HepG2 (cell line): ENCODE measurements around the gene PRKCE. TPM values are rescaled to one million over a fixed set of nuclear protein-coding genes. Genes with fewer than 3 reads are reported as not detected.
A peak's percentile ranks its signal among the peaks of the same experiment; 100 is the strongest.

Experiments used
- ATAC-seq: fragments of 200-7000 bp; cut with Tn5 transposase; 3 replicates; pipeline ENCODE4 v1.9.1; 2020; ENCODE audit warnings: mild to moderate bottlenecking, moderate library complexity
- BruUV-seq: library from RNA; stranded (reverse); fragments of 400-500 nt; replicated peaks from 2 replicates; lab custom pipeline; 2021; lab: Mats Ljungman, UMichigan
- CTCF ChIA-PET: fragments of 300-600 bp; formaldehyde crosslinking; extraction: SDS; loops from one replicate; lab custom pipeline; 2021; ENCODE audit warnings: low total read pairs, inconsistent platforms, low intra/inter-chr PET ratio; lab: Yijun Ruan, JAX
- POLR2A ChIA-PET: fragments of 350-600 bp; sonication (Branson Sonifier 250); formaldehyde crosslinking; loops from one replicate; lab custom pipeline; 2020; ENCODE audit warnings: antibody characterized with exemption, inconsistent platforms; lab: Yijun Ruan, JAX
- DNase-seq: peaks from one replicate; pipeline ENCODE4 v3.0.0-alpha.2; 2015; ENCODE audit warnings: low spot score
- FAIRE-seq: peaks from 3 replicates; lab custom pipeline; 2011; peaks lifted over from hg19 to GRCh38; lab: Jason Lieb, UNC
- H2AFZ ChIP-seq: one replicate; pipeline ENCODE4 v1.6.1; 2011; ENCODE audit warnings: low read length, inconsistent platforms
- H3K27ac ChIP-seq: fragments of 300-600 bp; 3 replicates; pipeline ENCODE4 v1.8.0; 2011; ENCODE audit warnings: mixed run types, mild to moderate bottlenecking, mixed read lengths, low read length, inconsistent platforms; ENCODE audit not compliant: insufficient read depth; ENCODE audit errors: extremely low read length
- H3K27me3 ChIP-seq, 2 experiments: fragments of 200-600 bp in 1 of 2; 2 replicates in 1 of 2; 3 replicates in 1 of 2; pipeline versions ENCODE4 v1.6.0 to v1.8.0; 2011; ENCODE audit warnings: low read length in 2 of 2, mild to moderate bottlenecking in 2 of 2, moderate library complexity in 2 of 2, inconsistent platforms in 1 of 2; ENCODE audit not compliant: insufficient read depth in 2 of 2, control insufficient read depth in 1 of 2
- H3K36me3 ChIP-seq, 2 experiments: fragments of 200-600 bp in 1 of 2; replicated peaks in 1 of 2; 2 replicates in 1 of 2; 3 replicates in 1 of 2; pipeline versions ENCODE4 v1.5.1 to v1.8.0; 2011; ENCODE audit warnings: low read length in 2 of 2, inconsistent platforms in 1 of 2; ENCODE audit not compliant: insufficient read depth in 2 of 2, control insufficient read depth in 1 of 2
- H3K4me1 ChIP-seq: 2 replicates; pipeline ENCODE4 v1.5.1; 2012; ENCODE audit warnings: low read length, inconsistent platforms; ENCODE audit not compliant: insufficient read depth
- H3K4me2 ChIP-seq: 2 replicates; pipeline ENCODE4 v1.6.0; 2011; ENCODE audit warnings: low read depth, low read length, inconsistent platforms
- H3K4me3 ChIP-seq, 3 experiments: fragments of 200-600 bp in 1 of 3; sonication (generic), shearing (Covaris generic) in 1 of 3; replicated peaks in 1 of 3; 2 replicates each; pipeline ENCODE4 v1.5.1; 2011 to 2016; ENCODE audit warnings: low read length in 3 of 3, inconsistent platforms in 2 of 3, low read depth in 2 of 3, mild to moderate bottlenecking in 2 of 3, control low read depth in 1 of 3, mixed read lengths in 1 of 3; ENCODE audit not compliant: insufficient read depth in 1 of 3
- H3K79me2 ChIP-seq: one replicate; pipeline ENCODE4 v1.6.1; 2011; ENCODE audit warnings: low read length, inconsistent platforms; ENCODE audit not compliant: insufficient read depth
- H3K9ac ChIP-seq: 2 replicates; pipeline ENCODE4 v1.6.0; 2011; ENCODE audit warnings: mild to moderate bottlenecking, low read depth, low read length, inconsistent platforms; ENCODE audit not compliant: insufficient read depth
- H3K9me3 ChIP-seq: 2 replicates; pipeline ENCODE4 v1.5.1; 2012; ENCODE audit warnings: mild to moderate bottlenecking, low read length
- H4K20me1 ChIP-seq: 2 replicates; pipeline ENCODE4 v1.6.0; 2011; ENCODE audit warnings: inconsistent platforms, mild to moderate bottlenecking, low read length, moderate library complexity; ENCODE audit not compliant: insufficient read depth
- AKAP8 ChIP-seq: sonication (generic); formaldehyde crosslinking; IDR thresholded peaks from 2 replicates; pipeline ENCODE4 v1.5.1; 2020; ENCODE audit warnings: mild to moderate bottlenecking, missing genetic modification reagents
- CTCF ChIP-seq: sonication (generic); formaldehyde crosslinking; IDR thresholded peaks from 2 replicates; pipeline ENCODE4 v1.5.0; 2020; ENCODE audit warnings: mild to moderate bottlenecking, missing genetic modification reagents, moderate library complexity
- TEAD3 ChIP-seq: optimal IDR thresholded peaks from 2 replicates; pipeline ENCODE3; 2016; ENCODE audit warnings: borderline replicate concordance
- WGBS: methylation state at CpG from one replicate; pipeline ENCODE4 v1.1.6; 2017; ENCODE audit warnings: low lambda C conversion rate; 5-methylcytosine and 5-hydroxymethylcytosine counted together
- in situ Hi-C: cut with HindIII; loops from 2 replicates; pipeline ENCODE4 v1.10.0; 2017; ENCODE audit warnings: low pct_unique_long_range_greater_than_20kb; ENCODE audit not compliant: extremely low pct_ligation_motif_present
- intact Hi-C: fragments of 100-400 bp; cut with micrococcal nuclease; formaldehyde crosslinking; loops from one replicate; pipeline ENCODE4 v1.10.0; 2022; ENCODE audit not compliant: unreplicated experiment
- polyA plus RNA-seq, 8 experiments: library from polyadenylated mRNA; depleted of rRNA in 3 of 8; stranded (reverse) in 7 of 8; unstranded in 1 of 8; fragments of >200 nt; fragmentation: Illumina TruSeq in 4 of 8; extraction: Trizol in 4 of 8; gene quantifications; 2 replicates each; pipeline versions ENCODE4 v1.2.1 to v1.2.3, GENCODE V29; 2011 to 2016; ENCODE audit warnings: low read depth in 4 of 8, missing spikeins in 1 of 8, mixed read lengths in 1 of 8; ENCODE audit not compliant: insufficient read depth in 1 of 8
- total RNA-seq, 5 experiments: library from RNA; depleted of rRNA; stranded (reverse); fragments of >200 nt; fragmentation: Illumina TruSeq; extraction: Trizol; gene quantifications; 2 replicates each; pipeline ENCODE4 v1.2.3, GENCODE V29; 2016; ENCODE audit warnings: low read depth in 1 of 5

The PRKCE gene
- total and polyA plus RNA-seq, 2 of the 13 experiments (the other 11 are each of a cell fraction or from before 2014, with no cell fraction given): 1.0 to 3.9 TPM

GRCh38 chr2:45879406-45879805 is 227.9 kb downstream of the PRKCE start:
- H3K36me3 ChIP-seq: no peaks in the 10 kb centered on the region

GRCh38 chr2:45879936-45880335 is 228.5 kb downstream of the PRKCE start:
- Histone ChIP-seq H3K4me1 (no peaks in the 10 kb centered on the region), H3K79me2 (no peaks in the 10 kb centered on the region), H3K9ac (no peak overlapping the region), H3K36me3 (no peaks in the 10 kb centered on the region), H2AFZ (no peak overlapping the region), H3K4me3 (no peak overlapping the region), H3K27me3 (no peaks in the 10 kb centered on the region), H3K9me3 (no peaks in the 10 kb centered on the region), H4K20me1 (no peaks in the 10 kb centered on the region), H3K27ac (no peak overlapping the region), H3K4me2 (no peak overlapping the region)
- intact Hi-C loops: no loop called here
- ATAC-seq: no peak
- CTCF ChIA-PET: no interaction called here
- no TSS peak for BruUV-seq
- POLR2A ChIA-PET: no interaction called here
- no peak for TF ChIP-seq AKAP8 (CRISPR knock-in tag)
- no peak for DNase-seq
- WGBS: 92% methylated on average over 2 of the region's 2 CpGs
- no peak for FAIRE-seq
- in situ Hi-C loops: no loop called here

More at GRCh38 chr2:45879406-45879805, 227.9 kb downstream of the PRKCE start:
- Histone ChIP-seq H2AFZ (no peak overlapping the region), H3K9ac (no peak overlapping the region), H3K27me3 (no peaks in the 10 kb centered on the region), H3K4me1 (no peaks in the 10 kb centered on the region), H3K27ac (no peak overlapping the region), H3K79me2 (no peaks in the 10 kb centered on the region), H3K4me2 (no peak overlapping the region), H3K9me3 (no peaks in the 10 kb centered on the region), H3K4me3 (no peak overlapping the region), H4K20me1 (no peaks in the 10 kb centered on the region)
- no TSS peak for BruUV-seq
- CTCF ChIA-PET: no interaction called here
- FAIRE-seq: no peak
- TF ChIP-seq CTCF (CRISPR knock-in tag): 0 out of 2 replicates have a peak, but pooled peaks have one; percentile 8
- no peak for TF ChIP-seq TEAD3 (CRISPR knock-in tag)
- intact Hi-C loops: no loop called here
- POLR2A ChIA-PET: no interaction called here
- in situ Hi-C loops: no loop called here
- no peak for DNase-seq
- peak; percentile 79 for ATAC-seq
- 42% methylated on average over 6 of the region's 6 CpGs for WGBS
